ENCODE data around the gene ZC3H18.

GRCh38 chr16:88643644-88643932 is 73.4 kb downstream of the ZC3H18 start:
- TF ChIP-seq NFRKB (IDR thresholded peaks at IDR 0.05): no peak
- TF ChIP-seq SUZ12 (IDR thresholded peaks at IDR 0.05): no peak
- TF ChIP-seq HDGF (IDR thresholded peaks at IDR 0.05; ENCODE audit: borderline replicate concordance): no peak
- no peak for TF ChIP-seq FOXA1 (IDR thresholded peaks at IDR 0.05)
- no peak for TF ChIP-seq BHLHE40 (IDR thresholded peaks at IDR 0.05; ENCODE audit: borderline replicate concordance)
- no peak for TF ChIP-seq PKNOX1 (IDR thresholded peaks at IDR 0.05)

All from HEK293T (cell line).